Caco-2 (cell line): ENCODE data around the gene SORCS2. TPM values are rescaled to one million over a fixed set of nuclear protein-coding genes. Genes with fewer than 3 reads are reported as not detected.

Source experiments
- BruUV-seq: library from RNA; stranded (reverse); fragments of 400-500 nt; replicated peaks from 2 replicates; lab custom pipeline; 2021; lab: Mats Ljungman, UMichigan
- CTCF ChIA-PET: fragments of 300-600 bp; sonication (Branson Sonifier 250); formaldehyde crosslinking; loops from one replicate; lab custom pipeline; 2022; ENCODE audit warnings: antibody characterized with exemption; lab: Charles Lee
- POLR2A ChIA-PET: fragments of 300-600 bp; sonication (Branson Sonifier 250); formaldehyde crosslinking; loops from one replicate; lab custom pipeline; 2022; ENCODE audit warnings: antibody characterized with exemption; lab: Charles Lee
- DNase-seq, 2 experiments: peaks; one replicate each; pipeline versions ENCODE4 v3.0.0 to v3.0.0-alpha.2; 2020 to 2022
- H3K27me3 ChIP-seq: replicated peaks from 2 replicates; pipeline ENCODE4 v1.6.0; 2011; ENCODE audit warnings: low read length; ENCODE audit not compliant: control insufficient read depth, insufficient read depth
- H3K36me3 ChIP-seq: 2 replicates; pipeline ENCODE4 v1.5.1; 2011; ENCODE audit warnings: low read length; ENCODE audit not compliant: control insufficient read depth, insufficient read depth
- H3K4me1 ChIP-seq: fragments of 250-450 bp; sonication (Bioruptor Pico); 2 replicates; pipeline ENCODE4 v1.5.1; 2020; ENCODE audit warnings: mild to moderate bottlenecking
- H3K4me3 ChIP-seq: 2 replicates; pipeline ENCODE4 v1.5.1; 2011; ENCODE audit warnings: low read depth, mild to moderate bottlenecking, control low read depth, low read length
- H3K9me3 ChIP-seq: fragments of 250-450 bp; sonication (Bioruptor Pico); 2 replicates; pipeline ENCODE4 v1.5.1; 2020; ENCODE audit warnings: mild to moderate bottlenecking, moderate library complexity
- H3K27ac Mint-ChIP-seq: one replicate; pipeline ENCODE4 v1.8.0; 2022; ENCODE audit warnings: mixed read lengths; ENCODE audit not compliant: unreplicated experiment
- H3K27me3 Mint-ChIP-seq: one replicate; pipeline ENCODE4 v1.8.0; 2022; ENCODE audit warnings: mixed read lengths; ENCODE audit not compliant: insufficient read depth, unreplicated experiment
- H3K36me3 Mint-ChIP-seq: one replicate; pipeline ENCODE4 v1.8.0; 2022; ENCODE audit warnings: mild to moderate bottlenecking, mixed read lengths; ENCODE audit not compliant: insufficient read depth, unreplicated experiment
- H3K4me1 Mint-ChIP-seq: one replicate; pipeline ENCODE4 v1.8.0; 2022; ENCODE audit warnings: low read depth, mixed read lengths; ENCODE audit not compliant: unreplicated experiment
- H3K4me3 Mint-ChIP-seq: one replicate; pipeline ENCODE4 v1.8.0; 2022; ENCODE audit warnings: mild to moderate bottlenecking, moderate library complexity, mixed read lengths; ENCODE audit not compliant: unreplicated experiment
- H3K9me3 Mint-ChIP-seq: one replicate; pipeline ENCODE4 v1.8.0; 2022; ENCODE audit warnings: mixed read lengths; ENCODE audit not compliant: unreplicated experiment
- CTCF ChIP-seq, 2 experiments: fragments of 200-600 bp in 1 of 2; IDR thresholded peaks; 1 replicate in 1 of 2; 2 replicates in 1 of 2; pipeline versions ENCODE4 v1.5.1 to v1.8.0; 2011 to 2022; ENCODE audit warnings: antibody characterized with exemption in 1 of 2, control low read depth in 1 of 2, inconsistent platforms in 1 of 2, low read depth in 1 of 2, low read length in 1 of 2, mild to moderate bottlenecking in 1 of 2, moderate library complexity in 1 of 2; ENCODE audit not compliant: insufficient read depth in 1 of 2, severe bottlenecking in 1 of 2, unreplicated experiment in 1 of 2
- intact Hi-C: fragments of 100-400 bp; cut with micrococcal nuclease; formaldehyde crosslinking; loops from one replicate; pipeline ENCODE4 v1.10.0; 2022; ENCODE audit not compliant: unreplicated experiment
- total RNA-seq: library from RNA; stranded (reverse); gene quantifications from 2 replicates; pipeline ENCODE4 v1.2.3, GENCODE V29; 2022

SORCS2 gene
- total RNA-seq, 1 experiment from 2014 or later, result 1.6 TPM

GRCh38 chr4:7186516-7187167 lies 5.7 kb upstream of the SORCS2 start:
- Mint-ChIP-seq H3K27ac (no peak overlapping the region), H3K4me1 (no peaks in the 10 kb centered on the region), H3K36me3 (no peaks in the 10 kb centered on the region), H3K27me3 (peaks cover 8% of the 10 kb centered on the region), H3K4me3 (no peak overlapping the region), H3K9me3 (no peaks in the 10 kb centered on the region)
- no peak for DNase-seq
- ChIA-PET CTCF (interaction anchor here (1.0 kb wide), 1 partner anchor 105 kb away, joined by 3 read pairs; no protein-coding TSS in a partner anchor), POLR2A (no interaction called here)
- BruUV-seq, result no TSS peak
- no peak overlapping the region for H3K4me3 ChIP-seq
- intact Hi-C loops, result loop anchor here (1.0 to 5.0 kb wide), 2 partner anchors 34 to 84 kb away; no protein-coding TSS in a partner anchor
- no peaks in the 10 kb centered on the region for H3K4me1 ChIP-seq
- H3K36me3 ChIP-seq, result no peaks in the 10 kb centered on the region
- H3K27me3 ChIP-seq, result no peaks in the 10 kb centered on the region
- no peak for TF ChIP-seq CTCF (IDR thresholded peaks at IDR 0.05; ENCODE audit: insufficient read depth in 1 of 2, low read depth in 1 of 2, low read length in 1 of 2, severe bottlenecking in 1 of 2, unreplicated experiment in 1 of 2)
- no peaks in the 10 kb centered on the region for H3K9me3 ChIP-seq

- intact Hi-C loops, result loop anchor here (5.0 kb wide), 1 partner anchor 35 kb away; no protein-coding TSS in a partner anchor
- Histone ChIP-seq H3K4me1 (peaks cover 3% of the 10 kb centered on the region; the same call in 1 of the 2 replicates), H3K9me3 (no peaks in the 10 kb centered on the region), H3K27me3 (no peaks in the 10 kb centered on the region), H3K36me3 (no peaks in the 10 kb centered on the region), H3K4me3 (no peak overlapping the region)
- Mint-ChIP-seq H3K9me3 (no peaks in the 10 kb centered on the region), H3K36me3 (no peaks in the 10 kb centered on the region), H3K27me3 (peaks cover 8% of the 10 kb centered on the region), H3K27ac (no peak overlapping the region), H3K4me1 (no peaks in the 10 kb centered on the region), H3K4me3 (no peak overlapping the region)
- ChIA-PET POLR2A (no interaction called here), CTCF (interaction anchor here (0.6 kb wide), 1 partner anchor 18 kb away, joined by 11 read pairs; no protein-coding TSS in a partner anchor)
- no peak for TF ChIP-seq CTCF (IDR thresholded peaks at IDR 0.05; ENCODE audit: insufficient read depth in 1 of 2, low read depth in 1 of 2, low read length in 1 of 2, severe bottlenecking in 1 of 2, unreplicated experiment in 1 of 2)
- BruUV-seq, result no TSS peak
- DNase-seq, result no peak
Observed at GRCh38 chr4:7187168-7187535, 5.2 kb upstream of the SORCS2 start.

- Histone ChIP-seq H3K4me1 (peaks cover 3% of the 10 kb centered on the region; the same call in 1 of the 2 replicates), H3K4me3 (no peak overlapping the region), H3K9me3 (no peaks in the 10 kb centered on the region), H3K27me3 (no peaks in the 10 kb centered on the region), H3K36me3 (no peaks in the 10 kb centered on the region)
- no peak overlapping the region for H3K4me3 Mint-ChIP-seq
- intact Hi-C loops, result loop anchor here (5.0 kb wide), 1 partner anchor 35 kb away; no protein-coding TSS in a partner anchor
- ChIA-PET POLR2A (no interaction called here), CTCF (interaction anchor here (0.6 kb wide), 1 partner anchor 18 kb away, joined by 11 read pairs; no protein-coding TSS in a partner anchor)
- H3K36me3 Mint-ChIP-seq, result no peaks in the 10 kb centered on the region
- no peak for DNase-seq
- H3K27ac Mint-ChIP-seq, result no peak overlapping the region
- H3K4me1 Mint-ChIP-seq, result no peaks in the 10 kb centered on the region
- BruUV-seq, result no TSS peak
- H3K27me3 Mint-ChIP-seq, result peaks cover 8% of the 10 kb centered on the region
- TF ChIP-seq CTCF (IDR thresholded peaks at IDR 0.05; ENCODE audit: insufficient read depth in 1 of 2, low read depth in 1 of 2, low read length in 1 of 2, severe bottlenecking in 1 of 2, unreplicated experiment in 1 of 2), result no peak
- no peaks in the 10 kb centered on the region for H3K9me3 Mint-ChIP-seq
Observed at GRCh38 chr4:7187691-7188090, 4.6 kb upstream of the SORCS2 start.
